Chondrocyte (in vitro differentiated cells): Measurements from ENCODE around the gene RNF213. TPM values are rescaled to one million over a fixed set of nuclear protein-coding genes. Genes with fewer than 3 reads are reported as not detected.
"Not testable (repeated sequence)": the region's sequence is repeated elsewhere in the genome, so short reads cannot be mapped to it uniquely, and the experiment has no call there.

Experiments
- DNase-seq: peaks from one replicate; pipeline ENCODE4 v3.0.0; 2021; ENCODE audit warnings: mixed read lengths, low spot score
- H3K27ac Mint-ChIP-seq: one replicate; pipeline ENCODE4 v1.8.0; 2021; ENCODE audit warnings: mild to moderate bottlenecking, moderate library complexity, mixed read lengths; ENCODE audit not compliant: unreplicated experiment
- H3K27me3 Mint-ChIP-seq: 2 replicates; pipeline ENCODE4 v1.8.0; 2021; ENCODE audit warnings: low read depth, mixed read lengths
- H3K36me3 Mint-ChIP-seq: 2 replicates; pipeline ENCODE4 v1.8.0; 2021; ENCODE audit warnings: low read depth, mixed read lengths
- H3K4me1 Mint-ChIP-seq: 2 replicates; pipeline ENCODE4 v1.8.0; 2021; ENCODE audit warnings: low read depth, mild to moderate bottlenecking, mixed read lengths
- H3K4me3 Mint-ChIP-seq: one replicate; pipeline ENCODE4 v1.8.0; 2021; ENCODE audit warnings: mild to moderate bottlenecking, moderate library complexity, mixed read lengths; ENCODE audit not compliant: unreplicated experiment
- H3K9me3 Mint-ChIP-seq: 2 replicates; pipeline ENCODE4 v1.8.0; 2021; ENCODE audit warnings: low read depth, mixed read lengths
- total RNA-seq: library from RNA; stranded (reverse); gene quantifications from 3 replicates; pipeline ENCODE4 v1.2.1, GENCODE V29; 2021
- TF ChIP-seq, protein P1 (sequence below): fragments of 200-600 bp; sonication (generic); IDR thresholded peaks from 2 replicates; pipeline ENCODE4 v1.5.0; 2021; ENCODE audit warnings: antibody characterized with exemption, mild to moderate bottlenecking, moderate library complexity

RNF213 gene
- total RNA-seq, 1 donor from 2014 or later: 73.2 TPM

DNA sequence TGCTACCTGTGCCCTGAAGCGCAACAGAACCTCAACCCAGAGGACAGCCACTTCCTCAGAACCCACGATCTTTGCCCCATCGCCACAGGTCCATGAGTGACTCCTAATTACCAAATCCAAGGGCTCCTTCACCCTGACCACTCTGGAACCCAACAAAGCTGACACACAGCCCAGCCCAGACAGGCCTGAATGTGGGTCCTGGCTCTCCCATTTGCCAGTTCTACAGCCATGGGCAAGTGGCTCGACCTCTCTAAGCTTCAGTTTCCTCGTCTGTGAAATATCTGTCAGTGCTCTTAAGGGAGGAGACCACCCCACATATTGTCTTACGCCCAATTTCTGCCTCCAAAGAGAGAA lies 136.4 kb downstream of the RNF213 start:
- H3K4me1 Mint-ChIP-seq: no peaks in the 10 kb centered on the region
- H3K4me3 Mint-ChIP-seq: no peak overlapping the region
- H3K27ac Mint-ChIP-seq: no peak overlapping the region
- DNase-seq: no peak
- TF ChIP-seq, protein P1, sequence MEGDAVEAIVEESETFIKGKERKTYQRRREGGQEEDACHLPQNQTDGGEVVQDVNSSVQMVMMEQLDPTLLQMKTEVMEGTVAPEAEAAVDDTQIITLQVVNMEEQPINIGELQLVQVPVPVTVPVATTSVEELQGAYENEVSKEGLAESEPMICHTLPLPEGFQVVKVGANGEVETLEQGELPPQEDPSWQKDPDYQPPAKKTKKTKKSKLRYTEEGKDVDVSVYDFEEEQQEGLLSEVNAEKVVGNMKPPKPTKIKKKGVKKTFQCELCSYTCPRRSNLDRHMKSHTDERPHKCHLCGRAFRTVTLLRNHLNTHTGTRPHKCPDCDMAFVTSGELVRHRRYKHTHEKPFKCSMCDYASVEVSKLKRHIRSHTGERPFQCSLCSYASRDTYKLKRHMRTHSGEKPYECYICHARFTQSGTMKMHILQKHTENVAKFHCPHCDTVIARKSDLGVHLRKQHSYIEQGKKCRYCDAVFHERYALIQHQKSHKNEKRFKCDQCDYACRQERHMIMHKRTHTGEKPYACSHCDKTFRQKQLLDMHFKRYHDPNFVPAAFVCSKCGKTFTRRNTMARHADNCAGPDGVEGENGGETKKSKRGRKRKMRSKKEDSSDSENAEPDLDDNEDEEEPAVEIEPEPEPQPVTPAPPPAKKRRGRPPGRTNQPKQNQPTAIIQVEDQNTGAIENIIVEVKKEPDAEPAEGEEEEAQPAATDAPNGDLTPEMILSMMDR: no peak
- H3K36me3 Mint-ChIP-seq: peaks cover 21% of the 10 kb centered on the region
- no peaks in the 10 kb centered on the region for H3K9me3 Mint-ChIP-seq
- H3K27me3 Mint-ChIP-seq: no peaks in the 10 kb centered on the region

DNA sequence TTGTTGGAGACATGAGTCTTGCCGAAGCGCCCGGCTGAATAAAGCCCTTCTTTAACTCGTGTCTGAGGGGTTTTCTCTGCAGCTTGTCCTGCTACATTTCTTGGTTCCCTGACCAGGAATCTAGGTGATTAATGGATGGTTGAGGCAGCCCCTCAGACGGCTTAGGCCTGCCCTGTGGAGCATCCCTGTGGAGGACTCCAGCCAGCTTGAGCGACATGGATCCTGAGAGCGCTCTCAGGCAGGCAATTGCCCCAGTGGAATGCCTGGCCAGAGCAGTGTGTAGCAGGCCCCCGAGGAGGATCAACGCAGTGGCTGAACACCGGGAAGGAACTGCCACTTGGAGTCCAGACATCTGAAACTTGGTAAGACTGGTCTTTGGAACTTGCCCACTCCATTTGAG lies 137.0 kb downstream of the RNF213 start:
- Mint-ChIP-seq H3K9me3 (no peaks in the 10 kb centered on the region), H3K27ac (no peak overlapping the region), H3K36me3 (peaks cover 19% of the 10 kb centered on the region), H3K27me3 (no peaks in the 10 kb centered on the region), H3K4me1 (no peaks in the 10 kb centered on the region), H3K4me3 (no peak overlapping the region)
- TF ChIP-seq, protein P1: no peak
- DNase-seq: no peak

DNA sequence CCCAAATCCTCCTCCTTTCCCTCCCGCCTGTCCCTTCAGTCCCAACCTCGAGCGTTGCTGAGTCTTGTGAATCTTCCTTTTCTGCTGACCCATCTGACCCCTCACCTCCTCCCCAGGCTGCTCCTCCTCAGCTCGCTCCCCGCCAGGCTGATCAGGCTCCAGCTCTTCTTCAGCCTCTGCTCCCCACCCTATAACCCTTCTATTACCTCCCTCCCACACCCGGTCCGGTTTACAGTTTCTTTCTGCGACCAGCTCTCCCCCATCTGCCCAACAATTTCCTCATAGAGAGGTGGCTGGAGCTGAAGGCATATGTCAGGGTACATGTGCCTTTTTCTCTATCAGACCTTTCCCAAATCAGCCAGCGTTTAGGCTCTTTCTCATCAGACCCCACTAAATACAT lies 140.4 kb downstream of the RNF213 start:
- not testable (repeated sequence) for H3K36me3 Mint-ChIP-seq, H3K27ac Mint-ChIP-seq, H3K9me3 Mint-ChIP-seq, H3K4me1 Mint-ChIP-seq, H3K27me3 Mint-ChIP-seq, DNase-seq, H3K4me3 Mint-ChIP-seq

DNA sequence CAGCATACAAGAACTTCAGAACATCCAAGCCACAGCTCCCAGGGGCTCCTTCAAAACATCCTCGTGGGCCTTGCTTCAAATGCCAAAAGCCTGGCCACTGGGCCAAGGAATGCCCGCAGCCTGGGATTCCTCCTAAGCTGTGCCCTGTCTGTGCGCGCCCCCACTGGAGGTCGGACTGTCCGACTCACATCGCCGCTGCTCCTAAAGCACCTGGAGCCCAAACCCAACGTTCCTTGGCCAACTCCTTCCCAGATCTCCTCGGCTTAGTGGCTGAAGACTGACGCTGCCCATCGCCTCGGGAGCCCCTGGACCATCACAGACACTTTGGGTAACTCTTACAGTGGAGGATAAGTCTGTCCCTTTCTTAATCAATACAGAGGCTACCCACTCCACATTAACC lies 141.4 kb downstream of the RNF213 start:
- not testable (repeated sequence) for H3K4me3 Mint-ChIP-seq, H3K27me3 Mint-ChIP-seq, H3K4me1 Mint-ChIP-seq, DNase-seq, H3K9me3 Mint-ChIP-seq, H3K36me3 Mint-ChIP-seq, H3K27ac Mint-ChIP-seq

DNA sequence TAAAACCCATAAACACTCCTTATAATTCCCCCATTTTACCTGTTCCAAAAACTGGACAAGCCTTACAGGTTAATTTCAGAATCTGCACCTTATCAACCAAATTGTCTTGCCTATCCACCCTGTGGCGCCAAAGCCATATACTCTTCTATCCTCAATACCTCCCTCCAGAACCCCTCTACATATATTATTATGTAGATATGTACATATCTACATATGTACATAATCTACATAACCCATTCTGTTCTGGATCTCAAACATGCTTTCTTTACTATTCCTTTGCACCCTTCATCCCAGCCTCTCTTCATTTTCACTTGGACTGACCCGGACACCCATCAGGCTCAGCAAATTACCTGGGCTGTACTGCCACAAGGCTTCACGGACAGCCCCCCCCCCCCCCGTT lies 142.3 kb downstream of the RNF213 start:
- H3K9me3 Mint-ChIP-seq: no peaks in the 10 kb centered on the region
- TF ChIP-seq, protein P1: no peak
- no peaks in the 10 kb centered on the region for H3K4me1 Mint-ChIP-seq
- H3K27me3 Mint-ChIP-seq: no peaks in the 10 kb centered on the region
- no peak for DNase-seq
- peaks cover 3% of the 10 kb centered on the region for H3K36me3 Mint-ChIP-seq
- no peak overlapping the region for H3K4me3 Mint-ChIP-seq
- no peak overlapping the region for H3K27ac Mint-ChIP-seq

DNA sequence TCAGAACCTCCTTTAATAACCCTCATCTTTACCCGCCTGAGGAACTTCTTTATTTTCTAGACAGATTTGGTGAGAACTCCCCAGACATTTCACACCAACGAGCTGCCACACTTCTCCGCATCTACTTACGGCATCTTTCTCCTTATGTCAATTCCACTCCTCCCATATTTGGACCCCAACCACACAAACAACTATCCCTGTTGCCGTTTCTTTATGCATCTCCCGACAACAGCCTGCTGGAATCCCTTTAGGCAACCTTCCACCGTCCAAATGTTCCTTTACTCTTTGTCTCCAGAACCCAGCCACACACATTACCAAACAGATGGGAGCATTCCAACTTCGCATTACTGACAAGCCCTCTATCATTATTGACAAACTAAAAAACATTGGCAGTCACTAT lies 145.5 kb downstream of the RNF213 start:
- Mint-ChIP-seq H3K4me1 (no peaks in the 10 kb centered on the region), H3K9me3 (no peaks in the 10 kb centered on the region), H3K4me3 (no peak overlapping the region), H3K27me3 (no peaks in the 10 kb centered on the region), H3K36me3 (no peaks in the 10 kb centered on the region), H3K27ac (no peak overlapping the region)
- no peak for DNase-seq
- TF ChIP-seq, protein P1: no peak

DNA sequence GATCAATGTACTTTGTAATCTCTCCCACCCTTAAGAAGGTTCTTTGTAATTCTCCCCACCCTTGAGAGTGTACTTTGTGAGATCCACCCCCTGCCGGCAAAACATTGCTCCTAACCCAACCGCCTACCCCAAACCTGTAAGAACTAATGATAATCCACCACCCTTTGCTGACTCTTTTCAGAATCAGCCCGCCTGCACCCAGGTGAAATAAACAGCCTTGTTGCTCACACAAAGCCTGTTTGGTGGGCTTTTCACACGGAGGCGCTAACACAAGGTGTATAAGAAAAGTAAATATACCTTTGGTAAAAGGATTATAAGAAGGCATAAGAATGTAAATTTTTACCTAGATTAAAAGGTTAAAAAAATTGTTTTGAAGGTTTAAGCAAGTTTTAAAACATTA lies 147.3 kb downstream of the RNF213 start:
- H3K4me1 Mint-ChIP-seq, H3K27me3 Mint-ChIP-seq: not testable (repeated sequence)

More for the DNA sequence above, 147.3 kb downstream of the RNF213 start:
- DNase-seq, H3K36me3 Mint-ChIP-seq, H3K9me3 Mint-ChIP-seq, H3K27ac Mint-ChIP-seq, H3K4me3 Mint-ChIP-seq: not testable (repeated sequence)
